ENCODE data around the gene FAM53B. TPM values are rescaled to one million over a fixed set of nuclear protein-coding genes. Genes with fewer than 3 reads are reported as not detected.
A peak's percentile ranks its signal among the peaks of the same experiment; 100 is the strongest.

FAM53B gene
- total RNA-seq, 4 donors from 2014 or later: 21.9 to 42.6 (median 32.2) TPM

GRCh38 chr10:124725171-124725631 is 19.0 kb downstream of the FAM53B start:
- no peak for TF ChIP-seq CTCF (IDR thresholded peaks at IDR 0.05)
- no peak for DNase-seq (ENCODE audit: low spot score)
- ATAC-seq (ENCODE audit: low FRiP score): no peak

- no peak for TF ChIP-seq CTCF (IDR thresholded peaks at IDR 0.05)
- DNase-seq (ENCODE audit: low spot score) (no peak), ATAC-seq (ENCODE audit: low FRiP score) (no peak)
Measured at GRCh38 chr10:124724279-124725027, 19.7 kb downstream of the FAM53B start.

- DNase-seq (ENCODE audit: low spot score) (no peak), ATAC-seq (ENCODE audit: low FRiP score) (no peak)
- no peak for TF ChIP-seq CTCF (IDR thresholded peaks at IDR 0.05)
Measured at GRCh38 chr10:124723826-124724225, 20.4 kb downstream of the FAM53B start.

DNA sequence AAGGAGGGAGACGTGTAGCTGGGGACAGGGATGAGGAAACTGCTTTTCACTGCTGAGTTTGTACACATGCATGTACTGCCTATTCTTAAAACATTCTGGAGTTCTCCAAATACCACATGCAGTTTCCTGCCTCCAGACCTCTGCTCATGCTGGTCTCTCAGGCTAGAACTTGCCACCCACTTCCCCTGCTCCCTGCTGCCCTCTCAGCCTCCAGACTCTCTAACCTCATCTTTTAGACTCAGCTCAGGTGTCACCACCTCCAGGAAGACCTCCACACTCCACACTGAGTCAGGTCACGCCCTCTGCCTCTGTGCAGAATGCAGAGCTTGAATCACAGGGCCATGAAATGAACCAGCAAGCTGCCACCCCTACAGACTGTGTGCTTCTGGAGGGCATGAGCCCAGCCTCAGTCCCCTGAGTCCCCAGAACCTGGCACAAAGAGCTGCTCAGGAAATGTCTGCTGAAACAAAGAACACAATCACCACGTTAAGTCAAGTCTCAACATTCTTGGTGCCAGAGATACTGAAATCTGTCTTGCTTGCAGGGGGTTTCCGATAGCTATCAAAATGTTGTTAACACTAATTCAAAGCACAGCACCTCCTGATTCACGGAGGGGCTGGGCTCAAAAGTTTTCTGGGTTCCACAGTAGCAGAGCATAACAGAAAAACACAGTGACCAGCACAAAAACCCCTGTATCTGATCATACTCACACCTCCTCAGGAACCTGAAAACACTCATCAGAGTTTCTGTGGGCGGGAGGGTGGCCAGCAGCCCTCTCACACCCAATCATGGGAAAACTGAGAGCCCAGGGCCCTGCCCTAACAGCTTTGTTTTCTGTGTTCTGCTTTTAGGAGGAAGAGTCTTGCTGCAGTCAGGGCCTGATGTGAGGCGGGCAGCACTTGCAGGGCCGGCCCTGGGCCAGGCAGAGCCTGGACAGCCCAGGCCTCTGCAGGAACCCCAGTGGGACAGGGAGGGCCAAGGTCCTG is 21.1 kb downstream of the FAM53B start:
- no peak for TF ChIP-seq CTCF (IDR thresholded peaks at IDR 0.05)
- DNase-seq (ENCODE audit: low spot score): no peak

DNA sequence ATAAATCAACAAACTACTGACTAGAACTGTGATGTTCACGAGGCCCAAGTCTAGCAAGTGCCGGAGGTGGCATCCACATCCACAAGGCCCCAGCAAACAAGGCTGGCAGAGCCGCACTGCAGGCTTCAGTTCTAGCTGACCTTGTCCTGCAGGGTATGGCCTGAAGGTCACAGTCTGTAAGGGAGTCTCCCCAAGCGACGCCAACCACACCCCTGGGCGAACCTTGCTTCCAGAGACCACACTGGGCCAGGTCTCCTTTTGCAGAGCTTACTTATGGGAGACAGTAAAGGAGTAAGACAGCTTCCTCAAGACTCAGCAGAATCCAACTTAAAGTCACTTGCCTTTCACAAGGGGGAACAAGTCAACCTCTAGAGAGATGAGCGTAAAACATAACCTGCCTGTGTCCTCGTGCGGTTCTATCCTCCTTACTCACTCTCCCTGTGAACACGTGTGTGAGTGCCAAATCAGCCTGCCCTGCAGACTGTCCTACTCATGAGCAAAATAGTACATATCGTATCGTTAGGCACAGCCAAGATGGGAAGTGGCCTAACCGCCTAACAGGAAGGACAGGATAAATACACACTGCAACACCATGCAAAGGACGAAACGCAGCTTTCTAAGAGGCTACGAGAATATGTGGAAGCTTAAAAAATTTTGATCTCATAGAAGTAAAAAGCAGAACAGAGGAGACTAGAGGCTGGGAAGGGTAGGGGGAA is 22.7 kb downstream of the FAM53B start:
- ATAC-seq (ENCODE audit: low FRiP score): no peak
- no peak for TF ChIP-seq CTCF (IDR thresholded peaks at IDR 0.05)
- no peak for DNase-seq (ENCODE audit: low spot score)

More for the DNA sequence above, 21.1 kb downstream of the FAM53B start:
- peak; percentile 43 for ATAC-seq (ENCODE audit: low FRiP score)

- ATAC-seq (ENCODE audit: low FRiP score) (no peak), DNase-seq (ENCODE audit: low spot score) (no peak)
- peak in 1 of 3 donors; percentile 4 for TF ChIP-seq CTCF (IDR thresholded peaks at IDR 0.05)
Measured at GRCh38 chr10:124719213-124719851, 24.8 kb downstream of the FAM53B start.

Measured in omental fat pad (tissue), 4 donors.